GM21786 (cell line): ENCODE results near the gene JADE2.
A peak's percentile ranks its signal among the peaks of the same experiment; 100 is the strongest.
"Not testable (repeated sequence)": the region's sequence is repeated elsewhere in the genome, so short reads cannot be mapped to it uniquely, and the experiment has no call there.

ENCODE experiments used
- ATAC-seq: cut with Tn5 transposase; IDR thresholded peaks from one replicate; pipeline ENCODE4 v1.9.1; 2021; ENCODE audit not compliant: unreplicated experiment

JADE2 gene

DNA sequence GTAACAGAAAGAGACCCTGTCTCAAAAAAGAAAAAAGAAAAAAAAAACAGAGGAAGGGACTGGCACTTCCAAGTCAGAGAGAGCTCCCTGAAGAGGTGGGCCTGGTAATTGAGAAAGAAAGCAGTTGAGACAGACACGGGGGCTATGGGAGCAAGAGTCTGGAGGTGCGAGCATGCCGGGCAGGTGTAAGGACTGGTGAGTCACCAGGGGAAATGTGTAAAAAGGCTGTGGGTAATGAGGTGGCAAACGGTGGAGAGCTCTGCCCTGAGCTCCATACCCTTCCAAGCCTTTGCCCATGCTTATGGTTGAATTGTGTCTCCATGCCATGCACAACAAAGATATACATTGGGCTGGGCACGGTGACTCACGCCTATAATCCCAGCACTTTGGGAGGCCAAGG, 18.0 kb upstream of the JADE2 start:
- ATAC-seq, result no peak

DNA sequence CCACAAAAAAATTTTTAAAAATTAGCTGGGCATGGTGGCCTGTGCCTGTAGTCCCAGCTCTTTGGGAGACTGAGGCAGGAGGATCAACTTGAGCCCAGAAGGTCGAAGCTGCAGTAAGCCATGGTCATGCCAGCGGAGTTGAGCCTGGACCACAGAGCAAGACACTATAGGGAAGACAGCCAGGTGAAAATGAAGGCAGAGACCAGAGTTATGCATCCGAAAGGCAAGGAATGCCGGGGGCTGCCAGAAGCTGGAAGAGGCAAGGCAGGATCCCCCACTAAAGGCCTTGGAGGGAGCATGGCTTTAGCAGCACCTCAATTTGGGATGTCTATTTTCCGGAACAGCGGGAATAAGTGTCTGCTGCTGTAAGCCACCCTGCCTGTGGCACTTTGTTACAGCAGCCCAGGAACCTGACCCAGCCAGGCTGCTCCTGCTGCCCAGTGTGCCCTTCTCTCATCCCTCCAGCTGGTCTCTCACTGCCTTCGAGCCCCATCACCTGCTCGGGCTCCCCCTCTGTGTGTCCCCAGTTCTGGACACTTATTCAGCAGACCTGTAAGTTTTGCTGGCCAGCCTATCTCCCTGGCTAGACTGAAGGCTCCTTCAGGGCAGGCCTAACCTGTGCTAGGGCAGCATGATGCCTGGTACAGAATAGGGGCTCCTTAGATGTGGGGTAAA, 16.8 kb upstream of the JADE2 start:
- ATAC-seq, result no peak

DNA sequence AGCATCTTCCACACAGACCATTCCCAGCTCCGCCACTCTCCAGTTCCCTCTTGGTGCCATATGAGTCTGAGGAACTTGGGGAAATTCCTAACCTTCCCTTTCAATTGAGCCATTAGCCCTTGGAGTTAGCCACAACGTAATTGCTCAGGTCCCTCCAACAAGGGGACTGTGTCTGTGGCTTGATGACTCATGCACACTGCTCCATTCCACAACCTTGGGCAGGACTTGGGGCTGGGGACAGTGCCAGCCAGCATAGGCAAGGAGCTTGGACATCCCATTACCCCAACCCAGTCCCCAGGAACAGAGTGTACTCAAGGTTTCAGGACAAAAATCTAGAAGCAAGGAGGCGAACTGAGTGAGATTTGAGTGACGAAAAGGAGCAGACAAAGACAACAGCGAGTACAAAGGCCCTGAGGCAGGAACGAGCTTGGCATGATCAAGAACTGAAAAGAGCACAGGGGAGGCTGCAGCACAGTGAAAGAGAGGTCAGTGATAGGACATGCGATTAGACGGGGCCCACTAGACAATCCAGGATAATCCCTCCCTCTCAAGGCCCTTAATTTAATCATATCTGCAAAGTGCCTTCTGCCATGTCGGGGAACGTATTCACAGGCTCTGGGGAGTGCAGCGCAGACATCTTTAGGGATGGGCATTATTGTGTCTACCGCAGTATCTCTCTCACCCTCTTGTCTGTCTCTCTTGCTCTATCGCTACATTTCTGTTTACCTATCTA, 16.0 kb upstream of the JADE2 start:
- ATAC-seq, result no peak

DNA sequence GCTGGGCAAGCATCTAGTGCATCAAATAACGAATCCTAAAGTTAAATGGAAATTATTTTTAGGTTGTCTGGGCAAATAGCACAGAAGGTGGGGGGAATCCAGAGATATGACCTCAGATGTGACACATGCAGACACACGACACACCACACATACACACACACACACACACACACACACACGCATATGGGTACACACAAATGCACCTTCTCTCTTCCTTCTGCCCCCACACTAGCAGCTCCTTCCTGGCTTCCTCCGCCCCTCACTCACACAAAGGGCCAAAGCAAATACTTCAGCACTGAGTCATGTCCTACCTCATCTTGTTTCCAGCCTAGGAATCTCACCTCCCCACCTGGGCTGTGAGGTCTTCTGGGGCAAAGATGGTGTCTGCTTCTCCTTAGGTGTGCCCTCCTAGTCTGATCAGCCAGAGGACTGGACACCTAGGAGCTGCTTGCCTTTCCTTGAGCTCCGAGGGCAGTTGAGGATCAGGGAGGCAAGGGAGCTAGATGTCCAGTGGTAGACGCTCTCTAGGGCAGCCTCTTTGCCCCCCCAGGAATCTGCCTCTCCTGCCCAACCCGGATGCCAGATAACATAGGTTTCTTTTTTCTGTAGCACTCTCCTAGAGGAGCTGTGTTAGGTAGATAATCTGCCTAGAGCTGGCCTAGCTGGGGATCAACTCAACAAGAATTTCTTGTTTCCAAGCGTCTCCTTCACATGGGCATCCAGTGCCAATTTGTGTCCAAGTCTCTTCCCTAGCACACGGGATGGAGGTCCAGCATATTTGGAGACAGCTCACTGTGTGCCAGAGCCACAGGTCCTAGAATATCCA, 14.3 kb upstream of the JADE2 start:
- no peak for ATAC-seq

DNA sequence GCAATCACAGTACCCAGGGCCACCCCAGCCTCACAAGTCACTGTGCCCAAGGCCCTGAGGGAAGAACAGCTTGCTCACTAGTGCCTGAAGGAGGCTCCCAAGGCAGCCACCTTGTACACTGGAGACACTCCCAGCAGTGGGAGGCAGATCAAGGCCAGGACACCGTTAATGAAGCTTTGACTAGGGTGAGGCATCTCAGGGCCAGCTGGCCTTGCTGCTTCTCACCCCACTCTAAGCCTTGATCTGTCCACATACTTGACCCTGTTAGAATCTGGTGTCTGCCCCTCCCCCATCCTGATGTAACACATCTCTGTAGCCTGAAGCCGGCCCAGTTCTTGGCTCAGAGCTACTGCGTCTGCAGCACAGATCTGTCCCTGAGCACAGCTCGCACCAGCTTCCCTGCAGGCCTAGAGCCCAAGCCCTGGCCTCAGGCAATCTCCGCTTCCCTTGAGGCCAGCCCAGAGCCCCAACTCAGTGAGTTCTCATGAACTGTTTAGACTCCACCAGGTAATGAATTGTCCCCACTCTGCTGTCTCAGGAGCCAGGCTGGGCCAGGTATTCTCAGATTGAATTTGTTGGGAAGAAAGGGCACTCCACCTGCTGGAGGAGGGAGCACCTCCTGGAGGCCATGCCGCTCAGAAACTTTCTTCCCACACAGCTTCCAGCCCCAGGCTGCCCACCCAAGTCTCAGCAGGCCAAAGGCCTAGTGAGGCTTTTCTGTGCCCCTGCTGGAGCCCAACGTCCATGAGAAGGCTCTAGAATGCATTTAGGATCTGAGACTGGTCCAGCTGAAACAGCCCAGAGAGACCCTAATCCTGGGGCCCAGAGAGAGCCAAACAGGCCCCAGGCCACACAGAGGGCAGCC, 13.4 kb upstream of the JADE2 start:
- ATAC-seq, result no peak

DNA sequence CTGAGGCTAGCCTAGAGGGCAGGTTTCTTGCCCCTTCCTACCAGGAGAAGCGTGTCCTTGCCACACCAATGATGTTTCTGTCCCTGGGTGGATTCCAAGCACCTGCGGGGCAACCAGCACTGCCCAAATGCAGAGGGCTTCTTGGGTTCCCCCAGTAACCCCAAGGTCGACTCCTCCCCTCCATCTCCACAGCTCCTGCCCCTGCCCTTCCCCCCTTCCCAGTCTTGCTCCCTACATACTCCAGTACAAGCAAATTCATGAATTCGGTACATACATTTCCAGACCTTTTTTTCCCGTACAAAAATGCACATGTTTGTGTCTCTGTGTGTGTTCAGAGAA, 12.8 kb upstream of the JADE2 start:
- no peak for ATAC-seq

DNA sequence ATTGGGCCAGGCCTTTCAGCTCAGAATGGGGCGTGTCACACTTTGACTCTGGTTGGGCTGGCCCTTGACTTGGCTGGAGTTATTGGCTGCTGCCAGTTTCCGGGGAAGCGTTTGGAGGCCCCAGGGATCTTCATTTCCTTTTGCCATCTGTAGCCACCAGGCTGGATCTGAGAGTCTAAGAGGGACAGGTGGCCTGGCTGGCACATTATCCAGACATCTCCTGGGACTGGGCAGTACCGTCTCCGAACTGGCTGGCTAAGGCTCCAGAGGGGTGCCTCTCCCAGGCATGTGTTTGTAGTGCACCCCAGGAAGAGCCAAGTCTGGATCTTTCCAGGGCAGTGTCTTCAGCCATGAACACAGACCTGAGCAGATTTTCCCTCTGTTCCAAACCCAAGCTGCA, 9.7 kb upstream of the JADE2 start:
- ATAC-seq, result no peak

DNA sequence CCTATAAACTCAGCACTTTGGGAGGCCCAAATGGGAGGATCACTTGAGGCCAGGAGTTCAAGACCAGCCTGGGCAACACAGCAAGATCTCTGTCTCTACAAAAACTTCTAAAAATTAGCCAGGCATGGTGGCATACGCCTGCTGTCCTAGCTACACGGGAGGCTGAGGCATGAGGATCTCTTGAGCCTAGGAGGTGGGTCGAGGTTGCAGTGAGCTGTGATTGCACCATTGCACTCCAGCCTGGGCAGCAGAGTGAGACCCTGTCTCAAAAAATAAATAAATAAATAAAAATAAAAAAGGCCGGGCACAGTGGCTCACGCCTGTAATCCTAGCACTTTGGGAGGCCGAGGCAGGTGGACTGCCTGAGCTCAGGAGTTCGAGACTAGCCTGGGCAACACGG, 8.5 kb upstream of the JADE2 start:
- ATAC-seq, result not testable (repeated sequence)

DNA sequence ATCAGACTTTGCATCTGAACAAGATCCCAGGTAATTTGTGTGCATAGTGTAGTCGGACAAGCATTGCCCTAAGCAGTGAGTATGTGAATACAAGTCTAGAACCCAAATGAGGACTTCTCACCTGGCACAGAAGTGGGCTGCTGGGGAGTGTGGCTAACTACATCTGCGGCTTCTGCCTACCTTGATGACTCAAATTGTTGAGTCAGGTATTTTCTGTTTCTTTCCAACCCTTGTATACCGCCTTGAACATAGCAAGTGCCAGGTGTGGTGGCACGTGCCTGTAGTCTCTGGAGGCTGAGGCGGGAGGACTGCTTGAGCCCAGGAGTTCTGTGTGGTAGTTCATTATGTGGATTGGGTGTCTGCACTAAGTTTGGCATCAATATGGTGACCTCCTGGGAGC, 7.9 kb upstream of the JADE2 start:
- no peak for ATAC-seq

DNA sequence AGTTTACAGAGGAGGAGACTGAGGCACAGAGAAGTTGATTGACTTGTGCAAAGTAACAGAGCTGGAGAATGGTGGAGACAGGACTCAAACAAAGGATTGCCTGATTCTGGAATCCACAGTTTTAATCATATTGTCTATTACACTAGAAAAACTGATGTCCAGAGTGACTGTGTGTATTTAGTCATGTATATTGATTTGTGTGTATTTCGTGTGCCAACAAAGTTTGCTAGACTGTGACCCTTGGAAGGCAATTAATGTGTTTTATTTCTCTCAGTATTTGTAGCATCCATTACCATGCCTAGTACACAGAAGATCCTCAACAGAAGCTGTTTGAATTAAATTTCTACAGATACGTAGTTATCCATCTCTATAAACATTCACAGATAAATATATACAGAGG, 5.5 kb upstream of the JADE2 start:
- ATAC-seq, result no peak

DNA sequence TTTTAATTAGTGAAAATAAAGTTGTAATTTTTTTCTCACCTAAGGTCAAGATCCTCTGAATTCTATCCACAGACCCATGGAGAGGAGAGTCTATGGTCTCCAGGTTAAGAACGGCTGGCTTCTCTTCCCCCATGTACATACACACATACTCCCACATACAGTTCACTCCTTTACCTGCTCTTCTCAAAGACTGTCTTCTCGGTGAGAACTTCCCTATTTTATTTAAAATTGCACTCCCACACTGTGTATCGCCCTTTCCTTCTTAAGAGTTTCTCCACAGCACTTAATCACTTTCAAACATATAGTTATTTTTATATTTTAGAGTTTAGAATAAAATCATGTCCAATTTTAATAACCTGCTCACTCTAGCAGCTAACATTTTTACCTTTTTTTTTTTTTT, 3.6 kb upstream of the JADE2 start:
- ATAC-seq, result no peak

DNA sequence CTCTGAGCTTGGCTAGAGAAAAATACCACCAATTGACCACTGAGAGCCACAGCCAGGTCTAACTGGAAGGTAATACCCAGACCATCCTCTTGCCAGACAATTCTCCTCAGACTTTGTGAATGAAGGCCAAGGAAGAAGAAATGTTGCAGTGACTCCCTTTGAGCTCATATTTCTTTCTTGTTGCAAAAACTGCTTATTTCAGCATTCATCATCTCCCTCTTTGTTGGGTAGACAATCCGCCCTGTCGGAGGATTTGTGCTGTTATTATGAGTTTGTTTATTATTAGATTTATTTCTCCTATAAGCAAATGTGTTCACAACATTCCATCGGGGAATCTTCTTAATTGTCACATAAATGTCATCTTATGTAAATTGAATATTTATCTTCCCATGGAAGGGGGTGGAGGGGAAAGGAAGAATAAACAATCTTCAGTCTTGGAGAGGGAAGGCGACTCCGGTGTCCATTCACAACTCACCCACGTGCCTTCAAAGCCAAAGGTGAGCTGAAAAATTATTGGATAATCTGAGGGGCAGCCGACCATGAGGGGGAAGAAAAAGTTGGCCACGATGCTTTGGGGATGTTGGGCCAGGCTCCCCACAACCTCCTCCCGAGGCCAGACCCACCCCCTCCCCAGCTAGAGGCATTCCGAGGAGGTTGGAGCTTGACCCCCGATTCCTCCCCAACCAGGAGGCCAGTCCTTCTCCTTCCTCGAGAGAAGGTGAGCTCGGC, 1.8 kb upstream of the JADE2 start:
- no peak for ATAC-seq

DNA sequence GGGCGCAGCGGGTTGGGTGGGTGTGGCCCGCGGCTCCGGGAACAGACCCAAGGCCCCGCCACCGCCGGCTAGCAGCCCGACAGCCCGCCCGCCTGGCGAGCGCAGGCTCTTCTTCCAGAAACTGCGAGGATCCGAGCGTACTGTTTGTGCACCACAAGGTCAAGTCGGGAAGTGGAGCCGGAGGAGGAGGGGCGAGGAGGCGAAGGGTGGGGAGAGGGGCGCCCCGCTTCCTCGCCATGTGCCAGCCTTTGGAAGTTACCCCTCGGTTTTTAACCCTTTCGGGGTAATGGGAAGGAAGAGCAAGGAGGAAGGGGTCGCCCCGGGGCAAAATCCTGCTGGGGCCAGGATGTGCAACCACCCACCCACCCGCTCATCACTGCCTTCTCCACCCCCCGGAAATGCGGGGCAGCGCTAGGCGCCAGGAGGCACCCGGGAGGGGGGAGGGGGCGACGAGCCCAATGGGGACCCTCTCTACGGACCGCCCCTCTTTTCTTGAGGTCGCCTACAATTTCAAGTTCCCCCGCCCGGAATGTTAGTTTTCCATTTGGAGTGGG, 1.1 kb upstream of the JADE2 start:
- ATAC-seq, result no peak

DNA sequence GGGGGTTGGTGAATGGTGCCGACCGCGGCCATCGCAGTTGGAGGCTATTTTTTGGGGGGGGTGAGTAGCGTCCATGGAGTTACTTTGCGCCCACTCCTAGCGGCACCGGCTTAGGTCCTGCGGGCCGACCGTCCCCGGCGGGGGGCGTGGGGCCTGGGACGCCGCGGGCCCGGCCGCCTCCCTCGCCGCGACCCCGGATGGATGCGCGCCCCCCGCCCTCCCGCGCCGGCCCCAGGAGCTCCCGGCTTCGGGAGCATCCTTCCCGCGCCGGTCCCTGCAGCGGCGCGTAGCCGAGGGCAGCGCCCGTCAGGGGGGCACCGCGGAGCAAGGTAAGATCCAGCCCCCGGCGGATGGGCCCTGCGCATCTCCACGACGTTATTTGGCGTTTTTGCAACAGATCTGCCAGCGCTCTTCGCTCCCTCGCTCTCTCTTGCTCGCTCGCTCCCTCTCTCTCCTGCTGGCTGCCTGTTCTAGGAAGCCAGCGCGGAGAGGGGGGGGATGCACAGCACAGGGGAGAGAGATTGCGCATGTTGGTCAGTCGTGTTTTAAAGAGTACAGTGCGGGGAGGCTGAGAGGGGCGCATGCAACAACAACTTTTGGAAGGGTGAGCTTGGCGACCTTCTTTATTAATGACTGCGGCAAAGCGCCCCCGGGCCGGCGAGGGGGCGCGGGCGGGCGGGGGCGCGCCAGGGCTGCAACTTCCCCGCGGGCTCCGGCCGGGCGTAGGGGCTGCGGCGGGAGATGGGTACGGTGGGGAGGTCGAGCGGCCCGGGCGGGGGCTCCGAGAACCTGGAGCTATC, 413 bp downstream of the JADE2 start:
- no peak for ATAC-seq

DNA sequence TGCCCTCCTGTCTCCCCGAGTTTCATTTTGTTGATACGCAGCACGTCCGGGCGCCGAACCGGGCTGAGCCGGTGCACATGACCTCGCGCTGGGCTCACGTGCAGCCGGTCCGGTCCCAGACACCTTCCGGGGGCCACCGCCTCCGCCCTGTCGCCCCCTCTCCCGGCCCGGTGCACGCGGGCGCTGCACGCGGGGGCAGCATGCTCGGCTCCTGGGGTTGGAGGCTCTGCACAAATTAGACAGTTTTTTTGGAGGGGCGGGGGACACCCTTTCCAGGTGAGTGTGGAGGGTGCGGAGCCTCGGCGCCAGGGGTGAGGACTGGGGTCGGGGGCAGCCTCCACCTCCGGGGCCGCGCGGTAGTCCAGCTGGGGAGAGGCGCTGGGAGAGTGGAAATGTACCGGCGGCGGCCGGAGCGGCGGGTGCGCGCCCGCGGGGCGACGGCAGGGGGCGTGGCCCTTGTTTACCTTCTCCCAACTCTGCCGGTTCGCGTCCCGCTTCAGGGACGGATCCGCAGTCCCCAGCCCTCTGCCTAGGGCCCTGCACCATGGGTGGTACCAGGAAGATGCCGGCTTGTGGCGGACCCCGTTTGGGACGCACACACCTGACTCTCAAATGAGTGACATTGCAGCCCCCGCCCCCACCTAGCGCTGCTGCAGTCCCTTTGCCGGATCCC, 1.1 kb downstream of the JADE2 start:
- ATAC-seq, result peak; percentile 21

DNA sequence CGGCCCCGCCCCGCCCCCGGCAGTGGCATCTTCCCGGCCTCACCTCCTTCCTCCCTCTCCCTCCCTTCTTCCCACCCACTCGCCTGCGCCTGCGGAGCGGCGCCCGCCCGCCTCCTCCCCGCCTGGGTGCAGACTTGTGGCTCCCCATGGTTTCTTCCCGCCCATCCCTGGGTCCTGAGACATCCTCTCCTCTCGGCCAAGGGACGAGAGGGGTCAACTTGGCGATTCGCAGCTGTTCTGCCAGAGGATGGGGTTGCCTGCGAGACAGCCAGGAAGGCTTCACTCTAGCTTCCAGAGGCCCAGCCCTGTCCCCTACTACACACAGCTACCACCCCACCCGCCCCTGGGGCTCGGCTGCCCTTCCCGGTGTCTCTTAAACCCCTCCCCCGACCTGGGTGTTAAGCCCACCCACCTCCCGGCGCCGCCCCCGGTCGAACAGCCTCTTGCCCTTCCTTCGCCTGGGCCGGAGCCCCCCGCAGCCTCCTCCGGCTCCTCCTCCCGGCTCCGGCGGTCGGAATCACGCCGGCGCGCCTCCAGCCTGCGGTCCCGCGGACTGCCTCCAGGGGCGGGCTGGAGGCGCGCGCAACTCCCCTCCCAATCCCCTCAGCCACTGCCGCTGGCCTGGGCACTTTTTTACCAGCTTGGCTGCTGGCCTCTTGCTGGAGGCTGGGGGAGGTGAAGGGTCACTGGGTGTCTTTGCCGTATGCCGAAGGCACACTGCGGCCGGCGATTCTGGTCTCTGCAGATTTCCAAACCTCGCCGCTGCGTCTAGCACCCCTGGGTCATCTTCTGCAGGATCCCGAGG, 1.9 kb downstream of the JADE2 start:
- ATAC-seq, result peak; percentile 28

DNA sequence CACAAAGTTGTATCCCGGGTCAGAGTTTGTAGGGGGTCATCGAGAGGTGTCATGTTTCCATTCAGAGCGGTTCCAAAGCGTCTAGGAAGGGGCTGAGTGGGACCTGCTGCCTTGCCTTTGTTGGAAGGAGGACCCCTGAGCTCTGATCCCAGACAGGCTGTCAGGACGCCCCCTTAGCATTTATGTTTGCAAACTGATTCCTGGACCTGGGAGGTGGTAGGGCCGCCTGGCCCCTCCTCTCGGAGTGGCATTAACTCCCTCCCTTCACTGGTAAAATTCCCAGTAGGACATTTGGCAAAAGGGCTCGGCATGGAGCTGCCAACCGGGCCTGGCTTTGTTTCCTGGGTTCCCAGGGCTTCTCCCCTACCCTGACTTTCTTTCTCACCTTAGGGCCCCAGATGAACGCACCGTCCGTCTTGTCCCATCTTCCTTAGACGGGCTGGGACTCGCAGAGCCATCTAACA, 2.5 kb downstream of the JADE2 start:
- no peak for ATAC-seq

DNA sequence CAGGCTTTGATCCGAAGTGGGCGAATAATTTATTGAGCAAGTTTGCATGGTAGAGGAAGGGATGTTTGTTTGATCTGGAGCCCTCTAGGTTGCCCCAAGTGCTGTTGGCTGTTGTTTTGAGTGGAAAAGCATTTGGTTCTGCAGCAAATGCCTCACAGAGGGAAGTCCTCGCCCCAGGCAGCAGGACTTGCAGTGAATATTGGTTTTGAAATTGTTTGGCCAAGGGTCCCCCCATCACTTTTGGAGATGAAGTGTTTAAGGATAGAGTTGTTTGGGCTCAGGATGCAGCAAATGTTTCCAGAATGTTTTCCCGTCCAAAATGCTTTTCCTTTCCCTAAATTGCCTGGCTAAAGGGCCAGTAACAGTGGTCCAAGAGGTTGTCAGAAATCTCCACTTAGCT, 3.1 kb downstream of the JADE2 start:
- no peak for ATAC-seq
